Spleen (tissue), 11 donors: ENCODE measurements around the gene PLAC8. TPM values are rescaled to one million over a fixed set of nuclear protein-coding genes. Genes with fewer than 3 reads are reported as not detected.

Source experiments
- DNase-seq: peaks from one replicate; pipeline ENCODE4 v3.0.0-alpha.2; 2020
- H3K27ac ChIP-seq, 8 donors: fragments of 200-600 bp; sonication (generic) in 7 of 8; 1 replicate in 4 of 8; 2 replicates in 4 of 8; pipeline versions ENCODE4 v1.5.0 to v1.8.0; 2016 to 2021; ENCODE audit warnings: inconsistent platforms in 4 of 8, mild to moderate bottlenecking in 4 of 8, moderate library complexity in 1 of 8
- H3K27me3 ChIP-seq, 7 donors: fragments of 200-600 bp; sonication (generic) in 6 of 7; replicated peaks in 1 of 7; 1 replicate in 4 of 7; 2 replicates in 3 of 7; pipeline versions ENCODE4 v1.5.0 to v1.8.0; 2016 to 2021; ENCODE audit warnings: inconsistent platforms in 3 of 7, mild to moderate bottlenecking in 1 of 7
- H3K36me3 ChIP-seq, 6 donors: fragments of 200-600 bp; sonication (generic) in 5 of 6; 1 replicate in 4 of 6; 2 replicates in 2 of 6; pipeline versions ENCODE4 v1.5.0 to v1.8.0; 2016 to 2021; ENCODE audit warnings: inconsistent platforms in 2 of 6
- H3K4me1 ChIP-seq, 6 donors: fragments of 200-600 bp; sonication (generic) in 5 of 6; 1 replicate in 3 of 6; 2 replicates in 3 of 6; pipeline versions ENCODE4 v1.5.0 to v1.8.0; 2016 to 2021; ENCODE audit warnings: inconsistent platforms in 3 of 6
- H3K4me3 ChIP-seq, 8 donors: fragments of 200-600 bp; sonication (generic) in 7 of 8; 1 replicate in 4 of 8; 2 replicates in 4 of 8; pipeline versions ENCODE4 v1.5.0 to v1.8.0; 2016 to 2021; ENCODE audit warnings: inconsistent platforms in 4 of 8, mild to moderate bottlenecking in 4 of 8, moderate library complexity in 2 of 8
- H3K9me3 ChIP-seq, 8 donors: fragments of 200-600 bp; sonication (generic) in 7 of 8; 1 replicate in 4 of 8; 2 replicates in 4 of 8; pipeline versions ENCODE4 v1.5.0 to v1.8.0; 2016 to 2021; ENCODE audit warnings: inconsistent platforms in 4 of 8
- POLR2A ChIP-seq, 3 donors: fragments of 450-650 bp; IDR thresholded peaks; one replicate each; pipeline ENCODE4 v1.5.1; 2017; ENCODE audit warnings: antibody characterized with exemption in 3 of 3, mild to moderate bottlenecking in 1 of 3
- POLR2AphosphoS5 ChIP-seq, 3 donors: sonication (generic); formaldehyde crosslinking; IDR thresholded peaks; one replicate each; pipeline ENCODE4 v1.5.1; 2017; ENCODE audit warnings: antibody characterized with exemption in 3 of 3
- WGBS, 5 donors: extraction: QIAGEN DNeasy Blood & Tissue Kit in 3 of 5; methylation state at CpG; one replicate each; pipeline versions ENCODE4 v1.1.5 to v1.1.7; 2013 to 2018; 5-methylcytosine and 5-hydroxymethylcytosine counted together
- intact Hi-C: fragments of 100-400 bp; cut with DNase I; formaldehyde crosslinking; loops from one replicate; pipeline ENCODE4 v1.15.0; 2023; ENCODE audit warnings: low total_unique reads
- polyA plus RNA-seq, 3 donors: library from polyadenylated mRNA; stranded (reverse); fragments of 200-250 nt; gene quantifications; one replicate each; pipeline ENCODE4 v1.2.1, GENCODE V29; 2013
- total RNA-seq, 7 donors: library from RNA; depleted of rRNA in 3 of 7; stranded (reverse); fragments of >200 nt in 3 of 7; fragmentation: NEBNext Ultra II Directional in 4 of 7; extraction: Animal tissue kit (Norgen Biotek cat#: 25700) in 4 of 7; gene quantifications; one replicate each; pipeline versions ENCODE4 v1.1.0 to v1.2.1, GENCODE V29; 2016 to 2021
- TF ChIP-seq, protein P1 (sequence below), 11 experiments: fragments of 200-600 bp in 7 of 11; fragments of 450-650 bp in 4 of 11; sonication (generic) in 4 of 11; IDR thresholded peaks in 8 of 11; conservative IDR thresholded peaks in 3 of 11; 1 replicate in 7 of 11; 2 replicates in 4 of 11; pipeline versions ENCODE4 v1.4.0 to v1.8.0; 2016 to 2021; ENCODE audit warnings: antibody characterized with exemption in 11 of 11, inconsistent platforms in 4 of 11, mild to moderate bottlenecking in 1 of 11
- donor health status: healthy with polysubstance abuse.
- donor health status: DM: no; HTN: no; CAD: no; lungs with moderate emphysema.
- donor health status: DM: no; HTN: no; CAD: no.
- donor health status: Bipolar disorder and iron deficiency.
- donor health status: healthy.
- donor health status: DM: no; HTN: no; CAD: no.
- donor health status: DM: yes; HTN: yes; CAD: no.

The PLAC8 gene
- total and polyA plus RNA-seq, 10 donors: 156 to 341 (median 236) TPM

DNA sequence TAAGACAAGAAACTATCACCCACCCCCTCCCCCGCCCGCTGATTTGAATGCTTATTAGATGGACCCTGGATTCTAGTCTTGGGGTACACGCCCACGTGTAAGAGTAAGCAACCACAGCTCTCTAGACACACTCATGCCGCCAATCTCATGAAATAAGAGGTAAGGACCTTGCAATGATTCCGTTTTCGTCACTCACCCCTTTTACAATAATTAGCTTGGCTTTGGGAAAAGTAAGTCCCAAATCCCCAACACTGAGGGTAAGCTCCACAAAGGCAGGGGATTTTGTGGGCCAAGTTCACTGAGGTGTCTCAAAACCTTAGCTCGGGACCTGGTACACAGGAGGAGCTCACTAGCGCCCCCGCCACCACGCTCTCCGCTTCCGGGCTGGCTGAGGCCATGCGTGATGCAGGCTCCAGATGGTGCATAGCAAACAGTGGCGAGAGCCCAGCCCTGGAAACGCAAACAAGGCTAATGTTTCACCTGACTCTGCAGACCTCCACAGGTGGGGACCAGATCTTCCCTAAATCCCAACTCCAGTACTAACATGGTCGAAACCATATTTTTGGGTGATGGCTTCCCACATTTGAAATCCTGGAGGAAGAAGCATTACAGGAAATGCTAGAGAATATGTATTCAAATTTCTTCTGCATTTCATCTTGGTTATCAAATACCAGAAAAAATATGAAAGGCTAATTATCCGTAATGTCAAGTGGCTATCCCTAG, 4.1 kb downstream of the PLAC8 start:
- H3K27me3 ChIP-seq: no peaks in the 10 kb centered on the region
- WGBS, 5 donors: 2 to 3% (median 2%) methylated on average over 17 to 18 of the region's 18 CpGs
- H3K9me3 ChIP-seq: no peaks in the 10 kb centered on the region
- H3K36me3 ChIP-seq: peaks cover 0 to 30% (median 14%) of the 10 kb centered on the region in 6 donors
- DNase-seq: peak; percentile 99
- peak overlapping the region; percentile 62 to 97 (median 94) for H3K27ac ChIP-seq
- peaks cover 2 to 87% (median 47%) of the 10 kb centered on the region in 6 donors for H3K4me1 ChIP-seq
- H3K4me3 ChIP-seq: peak overlapping the region; percentile 50 to 84 (median 61)
- TF ChIP-seq POLR2A (IDR thresholded peaks at IDR 0.05): peak in 1 of 3 donors; percentile 3
- peak; percentile 84 to 85 (median 84) for TF ChIP-seq POLR2AphosphoS5 (IDR thresholded peaks at IDR 0.05)
- TF ChIP-seq, protein P1, sequence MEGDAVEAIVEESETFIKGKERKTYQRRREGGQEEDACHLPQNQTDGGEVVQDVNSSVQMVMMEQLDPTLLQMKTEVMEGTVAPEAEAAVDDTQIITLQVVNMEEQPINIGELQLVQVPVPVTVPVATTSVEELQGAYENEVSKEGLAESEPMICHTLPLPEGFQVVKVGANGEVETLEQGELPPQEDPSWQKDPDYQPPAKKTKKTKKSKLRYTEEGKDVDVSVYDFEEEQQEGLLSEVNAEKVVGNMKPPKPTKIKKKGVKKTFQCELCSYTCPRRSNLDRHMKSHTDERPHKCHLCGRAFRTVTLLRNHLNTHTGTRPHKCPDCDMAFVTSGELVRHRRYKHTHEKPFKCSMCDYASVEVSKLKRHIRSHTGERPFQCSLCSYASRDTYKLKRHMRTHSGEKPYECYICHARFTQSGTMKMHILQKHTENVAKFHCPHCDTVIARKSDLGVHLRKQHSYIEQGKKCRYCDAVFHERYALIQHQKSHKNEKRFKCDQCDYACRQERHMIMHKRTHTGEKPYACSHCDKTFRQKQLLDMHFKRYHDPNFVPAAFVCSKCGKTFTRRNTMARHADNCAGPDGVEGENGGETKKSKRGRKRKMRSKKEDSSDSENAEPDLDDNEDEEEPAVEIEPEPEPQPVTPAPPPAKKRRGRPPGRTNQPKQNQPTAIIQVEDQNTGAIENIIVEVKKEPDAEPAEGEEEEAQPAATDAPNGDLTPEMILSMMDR (IDR thresholded peaks at IDR 0.05 in 8 of 11, conservative IDR thresholded peaks at IDR 0.05 in 3 of 11): peak in 10 of 11 experiments; percentile 26 to 73 (median 62)
- intact Hi-C loops: no loop called here

DNA sequence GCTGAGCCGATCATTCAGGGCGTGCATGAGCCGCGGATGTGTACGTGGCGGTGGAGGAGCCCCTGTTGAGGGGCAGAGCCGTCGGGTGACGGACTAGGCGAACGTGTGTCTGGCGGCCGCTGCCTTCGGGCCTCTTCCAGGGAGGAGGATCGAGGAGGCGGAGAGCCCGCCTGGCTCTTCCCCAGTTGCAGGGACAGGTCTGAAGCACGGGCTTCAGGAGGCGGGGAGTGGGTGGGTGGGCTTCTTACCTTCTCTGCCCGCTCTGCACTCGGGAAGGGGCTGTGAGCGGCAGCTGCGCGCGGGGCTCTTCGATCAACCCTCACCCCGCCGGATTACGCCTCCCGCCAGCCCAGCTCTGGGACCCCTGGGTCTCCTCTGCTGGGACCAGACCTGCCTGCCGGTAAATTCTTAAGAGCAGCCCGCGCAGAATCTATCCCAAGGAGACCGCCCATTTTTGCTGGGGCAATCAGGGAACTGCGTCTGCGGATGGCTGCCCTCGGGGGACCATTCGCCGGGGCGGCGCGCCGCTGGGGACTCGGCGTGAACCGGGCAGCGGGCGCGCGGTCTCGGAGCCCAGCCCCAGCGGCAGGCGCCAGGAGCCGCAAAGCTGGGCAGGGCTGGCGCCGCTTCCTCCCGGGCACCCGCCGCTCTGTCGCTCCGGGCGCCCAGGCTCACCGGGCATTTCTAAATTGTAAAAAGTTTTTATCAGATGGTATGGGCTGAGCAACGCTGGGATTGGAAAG, 4.9 kb downstream of the PLAC8 start:
- Histone ChIP-seq H3K4me1 (peaks cover 2 to 87% (median 42%) of the 10 kb centered on the region in 6 donors), H3K4me3 (peak overlapping the region; percentile 50 to 84 (median 61)), H3K9me3 (no peaks in the 10 kb centered on the region), H3K27me3 (no peaks in the 10 kb centered on the region), H3K27ac (peak overlapping the region; percentile 62 to 97 (median 94)), H3K36me3 (peaks cover 0 to 37% (median 21%) of the 10 kb centered on the region in 6 donors)
- TF ChIP-seq, protein P1 (IDR thresholded peaks at IDR 0.05 in 8 of 11, conservative IDR thresholded peaks at IDR 0.05 in 3 of 11): no peak
- TF ChIP-seq POLR2A (IDR thresholded peaks at IDR 0.05) (no peak), POLR2AphosphoS5 (IDR thresholded peaks at IDR 0.05) (peak in 2 of 3 donors; percentile 56 to 72)
- intact Hi-C loops: no loop called here
- 0 to 1% (median 0%) methylated on average over 32 to 64 of the region's 64 CpGs for WGBS, 5 donors
- DNase-seq: peak; percentile 91

DNA sequence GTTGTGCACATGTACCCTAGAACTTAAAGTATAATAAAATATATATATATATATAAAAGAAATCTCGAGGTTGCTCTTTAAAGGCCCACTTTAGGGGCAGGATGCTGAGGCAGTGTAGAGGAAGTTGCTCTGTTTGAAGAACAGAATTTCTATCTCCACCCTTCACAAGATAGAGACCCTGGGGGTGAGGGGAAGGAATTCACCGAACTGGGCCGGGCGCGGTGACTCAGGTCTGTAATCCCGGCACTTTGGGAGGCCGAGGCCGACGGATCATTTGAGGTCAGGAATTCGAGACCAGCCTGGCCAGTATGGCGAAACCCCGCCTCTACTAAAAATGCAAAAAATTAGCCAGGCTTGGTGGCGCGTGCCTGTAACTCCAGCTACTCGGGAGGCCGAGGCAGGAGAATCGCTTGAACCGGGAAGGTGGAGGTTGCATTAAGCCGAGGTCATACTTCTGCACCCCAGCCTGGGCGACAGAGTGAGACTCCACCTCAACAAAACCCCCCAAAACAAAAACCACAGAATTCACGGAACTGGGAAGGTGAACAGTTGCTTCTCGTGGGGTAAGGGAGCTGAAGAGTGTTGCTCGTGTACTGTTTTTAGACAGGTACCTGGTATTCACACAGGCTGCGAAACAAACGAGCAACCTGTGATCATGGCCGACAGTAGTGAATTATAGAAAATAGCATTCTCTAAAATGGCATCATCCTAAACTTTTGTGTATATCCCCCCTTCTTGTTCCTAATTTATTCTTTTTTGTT, 6.2 kb downstream of the PLAC8 start:
- 47 to 67% (median 61%) methylated on average over 26 of the region's 26 CpGs for WGBS, 5 donors
- H3K9me3 ChIP-seq: no peaks in the 10 kb centered on the region
- no peak for DNase-seq
- H3K27me3 ChIP-seq: no peaks in the 10 kb centered on the region
- TF ChIP-seq POLR2AphosphoS5 (IDR thresholded peaks at IDR 0.05) (peak in 2 of 3 donors; percentile 35 to 42), POLR2A (IDR thresholded peaks at IDR 0.05) (no peak)
- TF ChIP-seq, protein P1 (IDR thresholded peaks at IDR 0.05 in 8 of 11, conservative IDR thresholded peaks at IDR 0.05 in 3 of 11): no peak
- peak overlapping the region in 7 of 8 donors; percentile 24 to 84 (median 61) for H3K4me3 ChIP-seq
- intact Hi-C loops: no loop called here
- H3K36me3 ChIP-seq: peaks cover 0 to 51% (median 31%) of the 10 kb centered on the region in 6 donors
- peaks cover 2 to 96% (median 42%) of the 10 kb centered on the region in 6 donors for H3K4me1 ChIP-seq
- peak overlapping the region; percentile 62 to 97 (median 94) for H3K27ac ChIP-seq
